Mesodermal cell (in vitro differentiated cells): Measurements from ENCODE around the gene TIMM23B. TPM values are rescaled to one million over a fixed set of nuclear protein-coding genes. Genes with fewer than 3 reads are reported as not detected.
"Not testable (repeated sequence)": the region's sequence is repeated elsewhere in the genome, so short reads cannot be mapped to it uniquely, and the experiment has no call there.

Experiments
- H3K27ac ChIP-seq: 2 replicates; pipeline ENCODE4 v1.7.0; 2013; ENCODE audit warnings: mild to moderate bottlenecking, low read depth, low read length, moderate library complexity; ENCODE audit not compliant: severe bottlenecking
- H3K36me3 ChIP-seq: 2 replicates; pipeline ENCODE4 v1.7.1; 2013; ENCODE audit warnings: mild to moderate bottlenecking, low read length, moderate library complexity; ENCODE audit not compliant: control insufficient read depth, insufficient read depth
- H3K4me1 ChIP-seq: one replicate; pipeline ENCODE4 v1.7.1; 2013; ENCODE audit warnings: mild to moderate bottlenecking, low read length; ENCODE audit not compliant: insufficient read depth, control insufficient read depth, poor library complexity, severe bottlenecking
- H3K4me3 ChIP-seq: 2 replicates; pipeline ENCODE4 v1.7.0; 2013; ENCODE audit warnings: low read length, control low read depth, mild to moderate bottlenecking; ENCODE audit not compliant: insufficient read depth, poor library complexity, severe bottlenecking; ENCODE audit errors: extremely low read depth
- H3K9me3 ChIP-seq: 2 replicates; pipeline ENCODE4 v1.7.1; 2013; ENCODE audit warnings: mild to moderate bottlenecking, low read length, moderate library complexity; ENCODE audit not compliant: control insufficient read depth
- WGBS, 2 experiments: methylation state at CpG; one replicate each; pipeline ENCODE4 v1.1.5; 2013; ENCODE audit warnings: missing lambda C conversion rate in 2 of 2; ENCODE audit not compliant: insufficient coverage in 2 of 2; 5-methylcytosine and 5-hydroxymethylcytosine counted together
- polyA plus RNA-seq, 2 experiments: library from polyadenylated mRNA; stranded (reverse); fragments of 50-300 nt; gene quantifications; one replicate each; pipeline ENCODE4 v1.2.3, GENCODE V29; 2013

The TIMM23B gene
- 11.6 TPM for polyA plus RNA-seq (2013, experiment 1 of 2)
- polyA plus RNA-seq (2013, experiment 2 of 2), result 9.3 TPM

- H3K4me1 ChIP-seq, H3K36me3 ChIP-seq, H3K9me3 ChIP-seq: not testable (repeated sequence)
- Histone ChIP-seq H3K27ac (peak within 1 kb of the TSS; percentile 77), H3K4me3 (peak within 1 kb of the TSS; percentile 70)
- WGBS, 2 experiments, result 0 to 1% methylated on average over 40 to 51 of the region's 81 CpGs
Observed at GRCh38 chr10:49941447-49942338, at the start of gene TIMM23B, which contains the start of gene PARG. TIMM23B (plus strand) TSS chr10:49942053; CDS start chr10:49942195, 142 bp downstream. PARG (minus strand) TSS chr10:49942027; CDS start chr10:49941725, 302 bp downstream.

GRCh38 chr10:49899999-49900398 is 41.9 kb upstream of the TIMM23B start:
- not testable (repeated sequence) for H3K36me3 ChIP-seq, H3K27ac ChIP-seq, H3K4me3 ChIP-seq, H3K4me1 ChIP-seq, H3K9me3 ChIP-seq
- WGBS, 2 experiments, result no CpG with 5 or more reads among the region's 2 CpGs

GRCh38 chr10:49900406-49900805 is 41.4 kb upstream of the TIMM23B start:
- not testable (repeated sequence) for H3K4me3 ChIP-seq, H3K27ac ChIP-seq, H3K36me3 ChIP-seq, H3K4me1 ChIP-seq, H3K9me3 ChIP-seq
- no CpG with 5 or more reads among the region's 3 CpGs for WGBS, 2 experiments

- not testable (repeated sequence) for H3K27ac ChIP-seq, H3K4me1 ChIP-seq, H3K9me3 ChIP-seq, H3K4me3 ChIP-seq, H3K36me3 ChIP-seq
- WGBS, 2 experiments, result 80% methylated on average over 1 of the region's 3 CpGs; no CpG with 5 or more reads in 1 of the 2 experiments
Observed at GRCh38 chr10:49903829-49904228, 38.0 kb upstream of the TIMM23B start.

GRCh38 chr10:49908290-49909080 is 33.4 kb upstream of the TIMM23B start:
- not testable (repeated sequence) for H3K4me1 ChIP-seq, H3K36me3 ChIP-seq, H3K4me3 ChIP-seq, H3K9me3 ChIP-seq, H3K27ac ChIP-seq
- WGBS, 2 experiments, result 100% methylated on average over 1 of the region's 4 CpGs; no CpG with 5 or more reads in 1 of the 2 experiments

- not testable (repeated sequence) for H3K4me3 ChIP-seq, H3K9me3 ChIP-seq, H3K27ac ChIP-seq, H3K4me1 ChIP-seq, H3K36me3 ChIP-seq
- no CpG with 5 or more reads among the region's 1 CpG for WGBS, 2 experiments
Observed at GRCh38 chr10:49910295-49910694, 31.6 kb upstream of the TIMM23B start.

GRCh38 chr10:49916451-49916850 is 25.4 kb upstream of the TIMM23B start:
- not testable (repeated sequence) for H3K4me3 ChIP-seq, H3K9me3 ChIP-seq, H3K4me1 ChIP-seq, H3K27ac ChIP-seq
- peaks cover 13% of the 10 kb centered on the region for H3K36me3 ChIP-seq

- not testable (repeated sequence) for H3K4me1 ChIP-seq, H3K27ac ChIP-seq, H3K9me3 ChIP-seq, H3K4me3 ChIP-seq
- peaks cover 18% of the 10 kb centered on the region for H3K36me3 ChIP-seq
Observed at GRCh38 chr10:49917927-49918326, 23.9 kb upstream of the TIMM23B start.

GRCh38 chr10:49922041-49922440 is 19.8 kb upstream of the TIMM23B start:
- H3K36me3 ChIP-seq, result peaks cover 13% of the 10 kb centered on the region
- H3K27ac ChIP-seq, H3K4me1 ChIP-seq, H3K4me3 ChIP-seq, H3K9me3 ChIP-seq: not testable (repeated sequence)
- no CpG with 5 or more reads among the region's 4 CpGs for WGBS, 2 experiments

- H3K9me3 ChIP-seq, H3K4me3 ChIP-seq, H3K27ac ChIP-seq, H3K4me1 ChIP-seq: not testable (repeated sequence)
- peaks cover 15% of the 10 kb centered on the region for H3K36me3 ChIP-seq
- no CpG with 5 or more reads among the region's 4 CpGs for WGBS, 2 experiments
Observed at GRCh38 chr10:49923572-49923971, 18.3 kb upstream of the TIMM23B start.

- WGBS, 2 experiments, result 92% methylated on average over 2 of the region's 5 CpGs
- H3K27ac ChIP-seq, H3K36me3 ChIP-seq, H3K9me3 ChIP-seq, H3K4me3 ChIP-seq, H3K4me1 ChIP-seq: not testable (repeated sequence)
Observed at GRCh38 chr10:49931276-49931675, 10.6 kb upstream of the TIMM23B start.
